ENCODE results near the gene CCM2.
A peak's percentile ranks its signal among the peaks of the same experiment; 100 is the strongest.
"Not testable (repeated sequence)": the region's sequence is repeated elsewhere in the genome, so short reads cannot be mapped to it uniquely, and the experiment has no call there.

The CCM2 gene

GRCh38 chr7:45103958-45104843 is 104.2 kb downstream of the CCM2 start:
- DNase-seq (ENCODE audit: low spot score), result no peak

GRCh38 chr7:45104844-45105587 is 105.0 kb downstream of the CCM2 start:
- DNase-seq (ENCODE audit: low spot score), result no peak

GRCh38 chr7:45105588-45106188 is 105.7 kb downstream of the CCM2 start:
- no peak for DNase-seq (ENCODE audit: low spot score)

- no peak for DNase-seq (ENCODE audit: low spot score)
Observed at GRCh38 chr7:45106820-45107219, 106.8 kb downstream of the CCM2 start.

- no peak for DNase-seq (ENCODE audit: low spot score)
Observed at GRCh38 chr7:45107356-45107755, 107.4 kb downstream of the CCM2 start.

GRCh38 chr7:45108863-45109262 is 108.9 kb downstream of the CCM2 start:
- no peak for DNase-seq (ENCODE audit: low spot score)

GRCh38 chr7:45111298-45112223 is 111.6 kb downstream of the CCM2 start, which contains the start of gene TBRG4:
Gene TBRG4 (minus strand): TSS chr7:45111697. CDS start chr7:45109237, 2,460 bp downstream.
- peak; percentile 95 for DNase-seq (ENCODE audit: low spot score)

GRCh38 chr7:45112648-45113047 is 112.6 kb downstream of the CCM2 start:
- no peak for DNase-seq (ENCODE audit: low spot score)

- not testable (repeated sequence) for DNase-seq (ENCODE audit: low spot score)
Observed at GRCh38 chr7:45114257-45114656, 114.3 kb downstream of the CCM2 start.

GRCh38 chr7:45114926-45115325 is 114.9 kb downstream of the CCM2 start:
- DNase-seq (ENCODE audit: low spot score), result no peak

GRCh38 chr7:45116048-45116447 is 116.0 kb downstream of the CCM2 start:
- DNase-seq (ENCODE audit: low spot score), result no peak

GRCh38 chr7:45117582-45117981 is 117.6 kb downstream of the CCM2 start:
- DNase-seq (ENCODE audit: low spot score), result no peak

- DNase-seq (ENCODE audit: low spot score), result no peak
Observed at GRCh38 chr7:45118292-45118691, 118.3 kb downstream of the CCM2 start.

- DNase-seq (ENCODE audit: low spot score), result no peak
Observed at GRCh38 chr7:45118889-45119331, 118.9 kb downstream of the CCM2 start.

GRCh38 chr7:45119550-45119949 is 119.5 kb downstream of the CCM2 start:
- DNase-seq (ENCODE audit: low spot score), result no peak

- DNase-seq (ENCODE audit: low spot score), result no peak
Observed at GRCh38 chr7:45122975-45123860, 123.2 kb downstream of the CCM2 start.

GRCh38 chr7:45123913-45124710 is 124.1 kb downstream of the CCM2 start:
- DNase-seq (ENCODE audit: low spot score), result no peak

GRCh38 chr7:45125193-45125904 is 125.3 kb downstream of the CCM2 start:
- no peak for DNase-seq (ENCODE audit: low spot score)
